Anterior cingulate cortex (tissue), 58 donors: Measurements from ENCODE around the gene PDE8B.

Experiments used
- DNase-seq, 58 donors: peaks; one replicate each; lab custom pipeline; 2025; lab: John Stamatoyannopoulos, UW

Gene PDE8B

GRCh38 chr5:77280036-77280435 is 69.6 kb downstream of the PDE8B start:
- DNase-seq, result no peak

DNA sequence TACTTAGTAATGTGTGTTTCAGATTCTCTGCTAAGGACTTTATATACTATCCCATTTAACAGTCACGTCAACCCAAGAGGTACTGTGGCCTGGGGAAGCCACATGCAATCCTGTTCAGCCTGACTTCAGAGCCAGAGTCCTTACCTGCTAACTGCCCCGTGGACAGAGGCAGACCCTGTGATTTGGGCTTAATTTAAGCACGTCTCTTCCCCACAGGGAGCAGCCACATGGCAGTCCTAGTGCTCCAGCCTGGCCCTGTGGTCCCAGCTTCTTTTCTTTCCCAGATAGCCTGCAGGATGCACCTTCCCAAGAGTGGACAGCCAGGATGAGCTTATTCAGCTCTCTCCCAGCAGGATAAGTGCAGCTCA is 71.5 kb downstream of the PDE8B start:
- no peak for DNase-seq

GRCh38 chr5:77282337-77283027 is 72.0 kb downstream of the PDE8B start:
- DNase-seq, result peak in 2 of 58 donors; percentile 14 to 18

DNA sequence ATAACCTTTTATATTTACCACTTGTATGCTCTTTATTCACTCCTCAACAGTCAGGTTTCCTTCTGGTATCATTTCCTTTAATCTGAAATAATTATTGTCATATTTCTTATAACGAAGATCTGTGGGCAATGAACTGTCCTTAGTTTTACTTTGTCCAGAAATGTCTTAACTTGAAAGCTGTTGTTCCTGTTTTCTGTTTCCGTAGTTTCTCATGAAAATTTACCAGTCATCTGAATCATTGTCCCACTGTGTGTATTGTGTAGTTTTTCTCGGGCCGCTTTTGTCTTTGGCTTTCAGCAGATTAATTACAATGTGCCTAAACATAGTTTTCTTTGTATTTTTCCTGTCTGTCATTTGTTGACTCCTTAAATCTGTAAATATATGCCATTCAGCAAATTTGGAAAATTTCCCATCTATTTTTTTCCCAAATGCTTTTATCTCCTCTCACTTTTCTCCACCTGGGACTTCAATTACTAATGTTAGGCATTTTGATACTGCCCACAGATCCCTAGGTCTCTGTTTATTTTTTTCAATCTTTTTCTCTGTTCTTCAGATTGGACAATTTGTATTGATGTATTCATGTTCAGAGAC is 74.9 kb downstream of the PDE8B start:
- no peak for DNase-seq

- DNase-seq, result peak in 1 of 58 donors; percentile 19
Observed at GRCh38 chr5:77292026-77292757, 81.7 kb downstream of the PDE8B start.

DNA sequence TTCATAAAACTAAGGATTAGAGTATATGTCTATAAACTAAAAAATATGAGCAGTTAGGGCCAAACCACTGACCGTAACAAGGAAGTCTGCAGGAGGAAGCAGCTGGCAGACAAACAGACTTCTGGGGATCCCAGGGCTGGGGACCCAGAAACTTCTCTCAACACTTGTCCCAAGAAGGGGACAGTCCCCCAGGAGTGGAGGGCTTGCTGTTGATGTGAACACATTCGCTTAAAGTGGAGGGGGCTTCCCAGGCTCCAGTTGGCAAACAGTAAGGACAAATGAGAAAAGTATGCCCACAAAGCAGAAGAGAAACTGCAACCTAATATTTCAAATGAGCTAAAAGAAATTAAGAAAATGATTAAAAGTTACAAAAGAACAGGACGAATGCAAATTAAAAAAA is 83.7 kb downstream of the PDE8B start:
- DNase-seq, result no peak

DNA sequence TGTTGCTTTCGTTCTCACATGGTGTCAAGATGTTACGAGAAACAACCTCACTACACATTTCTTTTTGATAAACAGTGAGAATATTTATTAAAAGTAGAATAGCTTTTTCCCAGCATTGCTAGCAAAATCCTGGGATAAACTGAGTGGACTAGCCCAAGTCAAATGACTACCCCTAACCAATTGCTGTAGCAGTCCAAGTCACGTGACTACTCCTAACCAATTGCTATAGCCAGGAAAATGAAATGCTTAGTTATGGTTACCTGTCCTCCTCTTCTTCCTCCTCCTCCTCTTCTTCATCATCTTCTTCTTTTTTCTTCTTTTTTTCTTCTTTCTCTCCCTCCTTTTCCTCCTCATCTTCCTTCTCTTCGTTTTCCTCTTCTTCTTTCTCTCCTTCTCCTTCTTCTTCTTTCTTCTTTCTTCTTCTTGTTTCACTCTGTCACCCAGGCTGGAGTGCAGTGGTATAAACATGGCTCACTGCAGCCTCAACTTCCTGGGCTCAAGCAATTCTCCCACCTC is 85.4 kb downstream of the PDE8B start:
- no peak for DNase-seq

- no peak for DNase-seq
Observed at GRCh38 chr5:77298146-77298545, 87.7 kb downstream of the PDE8B start.

- no peak for DNase-seq
Observed at GRCh38 chr5:77300451-77300850, 90.0 kb downstream of the PDE8B start.

DNA sequence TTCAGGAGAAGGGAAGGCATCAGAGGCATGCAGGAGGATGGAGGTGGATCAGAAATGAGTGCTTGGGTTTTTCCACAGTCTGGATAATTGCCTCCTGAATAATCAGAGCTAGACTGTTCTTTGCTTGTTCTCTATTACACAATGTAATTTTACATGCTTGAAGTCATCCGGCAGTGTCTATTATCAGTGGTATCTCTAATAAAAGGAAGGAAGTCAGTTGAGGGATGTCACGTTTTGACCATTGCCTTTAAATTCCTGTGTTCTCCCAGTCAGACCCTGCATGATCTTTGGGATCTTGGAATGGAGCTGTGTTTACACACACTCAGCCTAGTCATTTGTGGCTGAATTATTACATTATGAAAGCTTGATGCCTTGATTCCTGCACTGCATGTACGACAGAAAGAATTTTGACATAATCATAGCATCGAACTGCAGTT is 91.0 kb downstream of the PDE8B start:
- no peak for DNase-seq

- no peak for DNase-seq
Observed at GRCh38 chr5:77302247-77302646, 91.8 kb downstream of the PDE8B start.

- no peak for DNase-seq
Observed at GRCh38 chr5:77302653-77303052, 92.2 kb downstream of the PDE8B start.

DNA sequence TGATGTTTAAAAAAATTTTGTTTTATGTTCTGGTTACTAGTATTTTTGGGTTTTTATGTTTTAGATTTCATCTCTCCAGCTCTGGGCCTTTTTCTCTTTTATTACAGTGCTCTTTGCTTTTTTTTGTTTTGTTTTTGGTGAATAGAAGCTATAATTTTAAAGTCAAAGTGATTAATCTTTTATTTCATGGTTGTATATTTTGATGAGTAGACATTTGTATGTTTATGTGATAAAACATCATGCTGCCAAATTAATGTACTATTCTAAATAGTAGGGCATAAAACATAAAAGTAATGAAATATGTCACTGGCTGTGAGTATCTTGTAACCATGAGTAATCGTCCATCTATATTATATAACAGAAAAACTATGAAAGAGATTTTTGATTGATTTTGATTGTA is 93.9 kb downstream of the PDE8B start:
- DNase-seq, result no peak

DNA sequence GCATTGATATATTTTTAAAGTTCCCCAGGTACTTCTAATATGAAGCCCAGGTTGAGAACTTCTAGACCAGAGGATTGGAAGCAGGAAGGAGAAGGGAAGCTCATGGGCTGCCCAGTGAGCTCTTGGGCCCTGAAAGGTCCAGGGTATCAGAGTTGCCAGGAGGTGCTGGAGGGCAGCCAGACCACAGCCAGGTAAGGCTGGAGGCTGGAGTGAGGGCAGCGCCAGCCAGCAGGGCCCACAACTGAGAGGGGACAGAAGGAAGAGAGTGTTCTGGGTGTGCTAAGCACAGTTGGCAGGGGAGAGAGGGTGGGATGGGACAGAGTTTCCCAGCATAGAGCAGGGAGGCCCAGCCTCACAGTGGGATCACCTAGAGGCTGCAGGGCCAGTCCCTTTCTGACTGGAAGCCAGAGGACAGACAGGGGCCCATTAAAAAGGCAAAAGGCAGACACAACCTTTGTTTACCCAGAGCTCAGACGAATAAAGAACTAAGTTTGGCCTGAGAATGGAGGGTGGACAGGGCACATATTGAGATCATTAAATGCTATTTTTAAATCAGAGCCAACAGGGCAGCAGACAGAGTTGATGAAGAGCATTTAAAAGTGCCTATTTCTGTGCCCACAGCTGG is 94.9 kb downstream of the PDE8B start:
- no peak for DNase-seq

DNA sequence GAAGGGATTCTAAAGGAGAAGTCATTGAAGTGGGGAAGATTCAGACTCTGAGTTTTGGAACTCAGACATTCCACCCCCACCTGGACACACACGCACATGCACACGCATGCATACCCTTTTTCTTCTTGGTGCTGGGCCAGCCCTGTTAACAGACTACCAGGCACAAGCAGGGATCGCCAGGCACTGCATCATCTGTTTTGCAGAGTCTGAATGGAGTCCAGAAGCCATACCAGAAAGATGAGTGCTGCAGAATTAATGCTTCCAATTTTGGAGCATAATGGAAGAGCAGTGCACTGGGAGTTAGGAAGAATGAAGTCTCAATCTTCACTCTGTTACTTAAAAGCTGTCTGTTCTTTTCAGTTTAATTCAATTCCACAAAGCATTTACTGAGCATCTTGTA is 95.5 kb downstream of the PDE8B start:
- DNase-seq, result peak in 3 of 58 donors; percentile 6 to 31 (median 10)

- no peak for DNase-seq
Observed at GRCh38 chr5:77306531-77306930, 96.1 kb downstream of the PDE8B start.

DNA sequence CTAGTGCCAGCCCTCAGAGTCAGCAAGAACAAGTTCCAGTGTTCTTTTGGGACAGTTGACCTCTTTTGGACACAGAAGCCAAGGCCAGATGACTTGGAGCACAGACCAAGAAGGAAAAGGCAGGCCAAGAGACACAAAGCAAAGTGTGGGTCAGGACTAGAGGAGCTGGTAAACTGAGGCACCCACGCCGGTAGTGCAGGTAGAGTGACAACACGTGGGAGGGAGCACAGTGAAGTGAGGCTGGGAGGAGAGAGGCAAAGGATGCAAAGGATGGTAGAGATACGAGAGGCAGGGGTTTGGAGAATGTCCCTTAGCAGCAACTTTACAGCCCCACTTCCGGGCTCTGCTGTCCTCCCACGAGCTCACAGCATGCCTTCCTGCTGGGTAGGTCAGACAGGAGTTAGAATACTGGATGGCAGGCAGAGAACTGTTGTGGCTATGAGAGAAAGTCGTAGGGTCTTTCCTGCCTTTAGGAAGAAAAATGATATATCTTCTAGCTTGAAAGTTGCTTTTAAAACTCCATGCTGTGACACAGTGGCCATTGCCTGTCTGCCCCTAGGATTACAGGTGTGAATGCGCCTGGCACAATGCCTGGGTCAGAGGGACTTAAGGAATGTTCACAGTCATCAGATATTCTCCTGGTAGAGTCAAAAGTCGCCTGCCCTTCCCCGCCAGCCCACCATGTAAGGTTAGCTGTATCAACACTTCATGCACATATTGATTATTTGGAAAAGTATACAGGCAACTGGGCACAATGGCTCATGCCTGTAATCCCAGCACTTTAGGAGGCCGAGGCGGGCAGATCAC is 97.9 kb downstream of the PDE8B start:
- DNase-seq, result no peak

- no peak for DNase-seq
Observed at GRCh38 chr5:77309140-77309539, 98.7 kb downstream of the PDE8B start.

GRCh38 chr5:77310494-77311213 is 100.2 kb downstream of the PDE8B start:
- DNase-seq, result no peak

- no peak for DNase-seq
Observed at GRCh38 chr5:77311214-77311571, 100.7 kb downstream of the PDE8B start.
